Skeletal muscle cell (primary cell): Measurements from ENCODE around the gene TAS1R1.

Experiments used
- DNase-seq: peaks from one replicate; pipeline ENCODE4 v3.0.0-alpha.2; 2010; ENCODE audit warnings: low read depth
- H3K4me3 ChIP-seq: 2 replicates; pipeline ENCODE4 v1.5.1; 2011; ENCODE audit warnings: low read depth, mild to moderate bottlenecking, control low read depth, low read length, moderate library complexity

TAS1R1 gene

GRCh38 chr1:6600410-6601048 lies 45.4 kb downstream of the TAS1R1 start:
- peak overlapping the region; percentile 97 for H3K4me3 ChIP-seq
- no peak for DNase-seq

DNA sequence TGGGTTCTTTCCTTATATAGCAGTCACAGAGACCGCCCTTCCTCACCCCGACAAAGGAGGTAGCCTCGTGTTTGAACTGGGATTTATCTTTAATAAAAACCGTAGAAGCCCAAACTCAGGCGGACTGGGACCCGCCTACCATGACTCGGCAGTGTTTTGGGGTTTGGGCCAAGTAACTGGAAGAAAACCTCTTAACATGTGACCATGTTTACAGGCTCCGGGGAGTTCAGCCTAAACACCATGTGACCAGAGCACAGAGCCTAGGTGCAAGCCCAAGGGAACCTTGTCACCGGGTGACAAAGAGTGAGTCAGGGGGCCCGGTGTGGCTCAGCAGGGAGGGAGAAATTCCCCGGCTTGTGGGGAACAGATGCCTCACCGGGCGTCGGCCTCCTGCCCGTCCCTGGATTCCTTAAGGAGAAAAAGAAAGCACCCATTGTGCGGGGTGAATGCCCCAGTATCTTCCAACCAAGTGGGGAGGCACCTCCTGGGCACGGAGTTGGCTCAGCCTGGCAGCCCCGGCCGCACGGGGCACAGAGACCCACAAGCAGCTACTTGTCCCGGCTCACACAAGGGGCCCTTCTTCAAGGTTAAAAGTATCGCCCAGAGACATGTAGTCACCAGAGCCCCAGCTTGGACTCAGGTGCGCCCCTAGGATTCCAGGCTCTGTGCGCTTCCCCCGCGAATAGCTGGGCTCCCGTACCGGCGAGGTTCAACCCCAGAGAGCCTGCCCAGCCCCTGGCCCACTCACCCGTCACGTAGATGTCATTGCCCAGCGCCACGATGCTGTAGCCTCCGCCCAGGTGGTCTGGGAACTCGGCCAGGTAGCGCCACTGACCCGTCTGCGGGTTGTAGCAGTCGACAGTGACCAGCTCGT lies 46.2 kb downstream of the TAS1R1 start:
- DNase-seq = peak; percentile 77
- H3K4me3 ChIP-seq = peak overlapping the region; percentile 97

GRCh38 chr1:6601923-6602668 lies 47.0 kb downstream of the TAS1R1 start:
- peak overlapping the region; percentile 97 for H3K4me3 ChIP-seq
- no peak for DNase-seq

GRCh38 chr1:6602669-6603237 lies 47.6 kb downstream of the TAS1R1 start, which contains the start of gene KLHL21:
KLHL21 (minus strand) TSS chr1:6602869; CDS start chr1:6602817, 52 bp downstream.
- peak within 1 kb of the TSS; percentile 97 for H3K4me3 ChIP-seq
- DNase-seq = peak; percentile 67

DNA sequence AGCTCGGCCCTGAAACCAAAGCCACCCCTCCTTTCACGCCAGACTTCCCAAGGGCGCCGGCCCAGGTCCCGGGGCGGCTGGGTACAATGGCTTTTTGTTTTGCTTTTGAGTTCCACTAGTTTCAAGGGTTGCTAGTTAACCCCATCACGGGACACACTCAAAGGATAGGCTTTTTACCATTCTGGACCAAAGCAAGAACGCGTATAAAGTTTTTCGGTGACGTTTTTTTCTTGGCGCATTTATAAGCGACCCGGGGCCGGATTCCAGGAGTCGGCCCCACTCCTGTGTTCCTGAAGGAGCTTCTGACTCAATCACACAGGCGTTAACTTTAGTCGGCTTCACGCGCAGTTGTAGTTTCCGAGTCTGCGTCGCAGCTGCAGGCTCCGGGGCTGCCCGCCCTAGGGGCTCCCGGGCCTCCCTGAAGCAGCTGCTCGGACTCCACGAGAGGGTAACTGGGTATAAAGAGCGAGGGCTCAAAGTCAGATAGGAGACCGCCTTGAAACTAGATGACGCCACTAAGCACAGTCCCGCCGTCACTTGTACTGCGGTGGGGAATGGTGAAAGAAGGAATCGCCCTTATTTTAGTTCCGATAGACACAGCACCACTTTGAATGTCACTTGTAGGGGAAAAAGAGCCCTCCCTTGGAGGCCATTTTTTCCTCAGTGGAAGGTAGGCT lies 48.3 kb downstream of the TAS1R1 start:
- peak overlapping the region; percentile 97 for H3K4me3 ChIP-seq
- DNase-seq = peak; percentile 70

- H3K4me3 ChIP-seq = peak overlapping the region; percentile 97
- DNase-seq = peak; percentile 86
Observed at GRCh38 chr1:6603915-6604558, 48.9 kb downstream of the TAS1R1 start.

GRCh38 chr1:6612641-6613360 lies 57.7 kb downstream of the TAS1R1 start:
- DNase-seq = no peak
- peak overlapping the region; percentile 83 for H3K4me3 ChIP-seq

DNA sequence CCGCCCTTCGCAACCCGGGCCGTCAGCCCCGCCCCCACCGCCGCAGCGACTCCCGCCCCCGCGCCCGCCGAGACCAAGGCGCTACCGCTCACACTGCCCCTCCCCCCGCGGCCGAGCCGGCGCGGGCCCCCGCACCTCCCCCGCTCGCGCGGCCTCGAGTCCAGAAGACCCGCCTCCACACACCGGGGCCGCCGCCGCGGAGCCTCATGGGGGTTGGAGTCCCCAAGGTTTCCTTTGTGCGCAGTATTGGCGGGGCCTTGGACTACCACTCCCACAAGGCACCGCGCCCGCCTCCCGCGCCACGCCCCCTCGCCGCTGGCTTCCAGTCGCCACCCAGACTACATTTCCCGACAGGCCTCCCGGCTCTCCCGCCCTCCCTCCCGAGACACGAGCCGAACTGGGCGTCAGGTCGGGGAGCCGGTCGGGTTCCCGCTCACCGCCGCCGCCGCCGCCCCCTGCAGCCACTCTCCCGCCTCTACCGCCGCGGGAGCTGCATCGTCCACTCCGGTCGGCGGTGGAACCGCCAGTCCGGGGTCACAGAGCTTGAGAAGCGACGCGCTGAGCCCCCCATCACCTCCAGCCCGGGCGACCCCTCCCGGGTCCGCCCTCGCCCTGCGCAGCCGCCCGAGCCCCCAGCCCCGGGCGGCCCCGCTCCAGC lies 58.4 kb downstream of the TAS1R1 start, which contains the start of gene PHF13:
Gene PHF13, plus strand, starts transcription at position 371 of the 658 bp plus-strand sequence. CDS start 336 bp downstream, outside the sequence.
- DNase-seq = peak; percentile 97

DNA sequence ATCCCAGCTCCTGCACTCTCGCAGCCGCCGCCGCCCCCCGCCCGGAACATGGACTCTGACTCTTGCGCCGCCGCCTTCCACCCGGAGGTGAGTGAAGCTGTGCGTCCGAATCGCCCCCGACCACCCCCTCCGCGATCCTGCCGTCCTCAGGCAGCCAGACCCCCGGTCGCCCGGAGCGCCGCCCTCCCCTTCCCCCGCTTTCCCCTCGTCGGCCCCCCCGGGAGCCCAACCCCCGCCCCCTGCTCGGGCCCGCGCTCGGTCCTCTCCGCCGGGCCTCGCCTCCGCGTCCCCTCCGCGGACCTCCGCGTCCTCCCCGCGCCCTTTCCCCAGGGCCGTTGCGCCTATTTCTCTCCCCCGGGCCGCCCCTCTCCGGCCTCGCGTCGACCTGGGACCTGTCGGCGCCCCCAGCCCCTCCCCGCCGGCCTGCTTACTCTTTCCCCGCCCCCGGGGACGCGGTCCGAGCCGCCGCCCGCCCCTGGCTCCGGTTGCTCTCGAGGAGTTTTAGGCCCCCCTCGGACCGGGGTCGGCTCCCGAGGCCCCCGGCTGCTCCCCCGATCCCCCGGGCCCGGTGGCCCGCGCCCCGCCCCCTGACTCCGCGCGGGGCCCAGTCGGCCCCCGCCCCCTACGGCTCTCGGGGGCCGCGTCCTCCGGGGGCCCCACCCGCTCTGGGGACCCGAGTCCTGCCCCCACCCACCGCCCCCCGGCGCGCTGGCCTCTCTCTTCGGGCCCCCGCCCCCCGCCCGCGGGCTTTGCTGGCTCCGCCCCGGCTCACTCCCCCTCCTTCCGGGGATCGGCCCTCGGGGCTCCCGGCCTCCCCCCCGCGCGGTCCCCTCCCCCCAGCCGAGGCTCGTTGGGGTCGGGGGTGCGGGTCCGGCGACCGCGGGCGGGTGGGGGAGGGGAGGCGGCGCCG lies 59.2 kb downstream of the TAS1R1 start:
- no peak for DNase-seq
- H3K4me3 ChIP-seq = peak overlapping the region; percentile 73

More for the DNA sequence above, 58.4 kb downstream of the TAS1R1 start, which contains the start of gene PHF13:
- H3K4me3 ChIP-seq = peak within 1 kb of the TSS; percentile 83

- DNase-seq = no peak
- H3K4me3 ChIP-seq = peak overlapping the region; percentile 73
Observed at GRCh38 chr1:6614929-6615785, 60.0 kb downstream of the TAS1R1 start.

DNA sequence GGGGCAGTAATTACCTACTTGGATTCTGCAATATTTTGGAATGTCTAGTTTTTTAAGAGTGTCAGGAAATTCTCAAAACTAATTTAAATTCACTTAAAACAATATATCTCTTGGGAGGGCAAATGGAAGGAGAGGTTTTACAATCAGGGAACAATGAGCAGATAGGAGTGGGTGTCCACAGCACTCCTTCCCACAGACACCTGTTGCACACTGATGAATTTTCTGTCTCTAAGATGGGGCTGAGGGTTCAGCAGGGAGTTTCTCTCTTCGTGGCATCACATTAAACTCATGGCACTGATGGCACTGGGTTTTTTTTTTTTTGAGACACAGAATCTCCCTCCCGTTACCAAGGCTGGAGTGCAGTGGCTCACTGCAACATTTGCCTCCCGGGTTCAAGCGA lies 63.9 kb downstream of the TAS1R1 start:
- no peak for DNase-seq
- H3K4me3 ChIP-seq = no peak overlapping the region

- no peak overlapping the region for H3K4me3 ChIP-seq
- DNase-seq = no peak
Observed at GRCh38 chr1:6621429-6622391, 66.6 kb downstream of the TAS1R1 start.

- H3K4me3 ChIP-seq = no peak overlapping the region
- DNase-seq = no peak
Observed at GRCh38 chr1:6622396-6623152, 67.5 kb downstream of the TAS1R1 start.
